Left forelimb (tissue), 1 donor: ENCODE results near the gene COG7.
"Not testable (repeated sequence)": the region's sequence is repeated elsewhere in the genome, so short reads cannot be mapped to it uniquely, and the experiment has no call there.

Experiments used
- DNase-seq: peaks from one replicate; pipeline ENCODE4 v3.0.0-alpha.2; 2018; ENCODE audit warnings: low spot score

The COG7 gene

GRCh38 chr16:23409522-23409921, 43.5 kb downstream of the COG7 start:
- DNase-seq, result no peak

DNA sequence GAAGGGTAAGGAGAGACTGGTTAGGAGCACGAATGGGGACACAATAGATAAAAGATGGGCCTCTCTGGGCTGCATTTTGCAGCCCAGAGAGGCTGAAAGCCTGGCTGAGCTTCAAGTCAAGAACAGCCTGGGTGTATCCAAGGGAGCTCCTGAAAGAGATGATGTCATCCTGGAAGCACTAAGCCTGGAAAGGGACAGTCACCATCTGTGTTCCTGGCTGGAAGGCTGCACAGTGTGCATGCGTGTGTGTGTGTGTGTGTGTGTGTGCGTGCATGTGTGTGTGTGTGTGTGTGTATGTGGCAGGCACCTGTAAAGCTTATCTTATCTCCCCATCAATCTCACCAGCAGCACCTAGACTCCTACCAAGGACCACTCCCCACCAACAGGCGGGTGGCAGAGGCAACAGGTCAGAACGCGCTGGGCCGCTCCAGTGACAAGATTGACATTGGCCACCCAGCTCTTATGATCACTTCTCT, 44.1 kb downstream of the COG7 start:
- DNase-seq, result no peak

DNA sequence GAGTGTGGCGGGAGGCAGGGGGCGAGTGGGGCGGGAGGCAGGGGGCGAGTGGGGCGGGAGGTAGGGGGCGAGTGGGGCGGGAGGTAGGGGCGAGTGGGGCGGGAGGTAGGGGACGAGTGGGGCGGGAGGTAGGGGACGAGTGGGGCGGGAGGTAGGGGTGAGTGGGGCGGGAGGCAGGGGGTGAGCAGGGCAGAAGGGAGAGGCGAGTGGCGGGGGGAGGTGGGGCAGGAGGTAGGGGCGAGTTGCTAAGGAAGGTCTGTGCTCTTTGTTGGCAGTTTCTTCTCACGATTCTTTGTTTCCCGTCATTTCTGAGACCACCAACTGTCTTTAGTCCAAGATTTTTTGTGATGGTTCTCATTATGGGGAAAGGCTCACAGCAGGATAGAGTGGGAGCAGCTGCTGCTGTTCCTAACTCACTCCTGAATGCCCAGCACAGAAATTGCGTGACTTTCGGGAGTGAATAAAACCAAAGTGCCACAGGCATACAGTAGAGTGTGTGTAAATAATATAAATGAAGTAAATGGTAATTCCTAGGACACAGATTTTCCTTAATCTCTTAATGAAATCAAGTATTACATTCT, 44.7 kb downstream of the COG7 start:
- no peak for DNase-seq

DNA sequence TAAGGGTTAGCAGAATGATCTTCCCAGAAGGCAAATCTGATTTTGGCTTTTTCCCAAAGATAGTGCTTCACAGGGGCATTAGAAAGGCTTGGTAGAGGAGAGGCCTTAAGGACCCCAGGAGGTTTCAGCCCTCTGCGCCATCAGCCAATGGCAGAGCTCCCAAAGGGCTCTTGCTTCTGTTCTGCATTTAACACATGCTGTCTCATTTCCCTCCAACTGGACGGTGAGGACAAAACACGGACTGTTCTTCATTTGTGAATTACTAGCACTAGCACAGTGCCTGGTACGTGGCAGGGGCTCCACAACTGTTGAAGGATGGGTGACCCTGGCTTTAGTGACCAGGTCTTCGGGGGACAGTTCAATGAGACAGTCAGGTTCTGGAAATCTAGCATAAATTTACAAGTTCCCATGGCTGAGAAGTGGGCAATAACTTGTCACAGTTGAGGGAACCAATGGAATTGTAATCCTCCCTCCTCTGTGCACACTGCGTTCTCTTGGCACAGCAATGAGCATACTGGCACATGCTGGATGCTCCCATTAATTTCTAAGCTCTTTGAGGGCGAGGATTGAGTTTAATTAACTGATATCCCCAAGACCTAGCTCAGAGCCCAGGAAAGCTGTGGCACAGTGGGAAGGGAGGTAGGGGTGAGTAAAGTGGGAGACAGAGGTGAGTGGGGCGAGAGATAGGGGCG, 45.4 kb downstream of the COG7 start:
- no peak for DNase-seq

DNA sequence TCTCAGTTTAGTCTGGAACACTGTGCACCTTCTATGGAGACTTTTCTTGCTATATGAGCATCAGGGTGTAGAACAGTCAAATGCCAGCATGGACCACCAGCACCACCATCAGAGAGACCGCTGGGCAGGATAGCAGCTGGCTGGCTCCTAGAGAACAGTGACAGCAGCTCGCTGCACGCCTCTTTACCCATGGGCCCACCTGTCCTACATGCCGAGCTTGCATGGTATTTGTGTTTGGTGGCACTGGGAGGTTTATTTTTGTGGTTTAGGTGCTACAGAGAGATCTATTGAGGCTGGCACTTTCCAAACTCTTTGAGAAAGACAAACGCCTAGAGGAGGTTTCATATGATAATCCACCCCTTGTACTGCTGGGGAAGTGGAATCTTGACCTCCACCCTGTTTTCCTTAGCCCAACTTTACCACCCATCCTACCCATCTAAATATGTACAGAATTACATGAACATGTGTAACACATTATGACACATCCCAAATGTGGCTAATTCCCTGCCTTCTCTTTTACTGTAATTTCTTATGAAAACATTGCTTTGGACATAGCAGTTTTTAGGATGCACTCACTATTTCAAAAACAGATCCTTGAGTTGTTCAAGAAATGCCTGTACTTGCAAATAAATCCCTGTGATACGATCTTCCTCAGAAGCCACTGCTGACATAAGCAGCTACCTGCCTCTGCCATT, 46.3 kb downstream of the COG7 start:
- DNase-seq, result no peak

DNA sequence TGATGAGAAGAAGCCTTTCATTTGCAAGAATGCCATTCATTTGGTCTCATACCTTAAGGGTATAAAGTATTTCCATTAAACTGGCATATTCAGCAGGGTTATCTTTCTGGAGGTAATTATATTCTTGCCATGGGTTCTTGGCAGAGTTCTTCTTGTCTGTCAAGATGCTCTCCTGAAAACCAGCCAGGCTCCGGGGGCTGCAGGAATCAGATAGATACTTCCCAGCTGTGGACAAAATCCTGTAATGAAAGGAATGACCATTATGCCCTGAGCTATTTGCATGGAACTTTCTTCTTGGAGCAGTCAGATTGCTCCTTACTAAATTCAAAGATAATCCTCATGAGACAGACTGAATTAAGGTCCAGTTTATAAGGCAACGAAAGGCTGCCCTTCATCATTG, 47.0 kb downstream of the COG7 start:
- DNase-seq, result no peak

DNA sequence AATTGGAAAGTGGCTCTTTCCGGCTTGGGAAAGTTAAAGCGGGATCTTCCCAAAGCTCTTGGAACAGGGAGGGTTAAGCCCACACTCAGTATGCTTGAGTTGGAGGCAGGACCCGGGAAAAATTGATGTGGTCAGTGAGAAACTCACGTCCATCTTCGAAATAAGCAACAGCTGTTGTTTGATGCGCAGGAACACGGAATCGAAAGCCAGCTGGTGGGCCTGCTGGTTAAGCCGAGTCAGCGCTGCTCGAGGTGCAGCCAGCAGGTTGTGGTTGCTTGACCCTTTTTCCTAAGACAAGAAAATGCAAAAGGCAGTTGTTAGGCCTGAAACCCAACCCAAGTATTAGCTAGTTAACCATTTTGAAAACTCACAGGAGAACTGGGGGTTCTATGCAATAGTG, 49.4 kb downstream of the COG7 start:
- no peak for DNase-seq

- no peak for DNase-seq
These were observed 50.9 kb downstream of the COG7 start for GRCh38 chr16:23402100-23402499.

DNA sequence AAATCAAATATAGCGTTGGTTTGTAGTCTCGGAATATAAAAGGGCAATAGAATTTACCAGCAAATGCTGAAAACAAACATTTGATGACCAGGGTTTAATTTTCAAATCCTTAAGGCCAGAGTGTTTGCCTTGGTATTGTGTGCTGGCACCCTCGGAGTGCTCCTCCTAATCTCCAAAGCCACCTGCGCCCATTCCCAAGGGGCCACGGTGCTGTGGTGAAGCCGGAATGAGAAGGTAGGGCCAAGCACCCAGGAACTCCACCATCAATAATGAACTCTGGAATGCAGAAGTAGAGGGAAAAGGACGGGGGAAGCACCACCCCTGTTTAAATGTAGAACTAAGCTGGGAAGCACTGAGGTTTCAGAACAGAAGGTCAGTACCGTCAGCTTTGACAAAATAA, 51.9 kb downstream of the COG7 start:
- no peak for DNase-seq

- DNase-seq, result not testable (repeated sequence)
These were observed 52.5 kb downstream of the COG7 start for GRCh38 chr16:23400447-23400846.

DNA sequence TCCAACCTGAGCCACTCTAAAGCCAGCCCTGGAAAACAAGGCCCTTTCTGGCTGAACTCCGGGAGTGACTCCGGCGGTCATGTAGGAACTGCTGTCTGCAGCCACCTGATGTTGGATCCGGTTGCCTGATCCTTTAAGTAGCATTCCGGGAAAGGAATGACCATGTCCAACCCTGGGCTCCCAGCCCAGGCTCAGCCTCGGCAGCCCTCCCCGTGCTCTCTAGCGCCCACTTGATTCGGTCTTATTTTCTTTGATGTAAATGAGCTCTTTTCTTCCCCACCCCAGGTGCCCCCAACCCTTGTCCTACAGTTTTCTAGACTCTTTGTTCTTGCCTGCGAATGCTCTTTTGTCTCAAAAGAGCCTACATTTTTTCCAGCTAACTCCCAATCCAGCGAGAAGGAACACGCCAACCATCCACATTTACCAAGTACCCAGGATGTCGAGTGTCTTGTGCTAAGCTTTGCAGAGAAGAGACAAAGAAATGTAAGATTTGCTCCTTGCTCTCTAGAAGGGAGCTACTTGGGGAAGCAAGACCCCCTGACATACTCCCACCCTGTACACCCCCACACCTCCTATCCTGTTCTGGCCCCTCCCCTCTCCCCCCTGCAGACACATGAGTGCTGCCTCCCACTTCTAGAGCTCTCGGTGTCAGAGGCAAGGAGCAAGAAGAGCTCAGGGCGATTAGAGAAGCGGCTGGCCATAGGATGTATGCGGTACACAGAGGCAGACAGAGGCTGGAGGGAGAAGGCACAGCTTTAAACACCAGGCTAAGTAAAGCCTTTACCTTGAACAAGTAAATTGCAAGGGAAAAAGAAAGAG, 53.8 kb downstream of the COG7 start:
- peak; percentile 76 for DNase-seq

DNA sequence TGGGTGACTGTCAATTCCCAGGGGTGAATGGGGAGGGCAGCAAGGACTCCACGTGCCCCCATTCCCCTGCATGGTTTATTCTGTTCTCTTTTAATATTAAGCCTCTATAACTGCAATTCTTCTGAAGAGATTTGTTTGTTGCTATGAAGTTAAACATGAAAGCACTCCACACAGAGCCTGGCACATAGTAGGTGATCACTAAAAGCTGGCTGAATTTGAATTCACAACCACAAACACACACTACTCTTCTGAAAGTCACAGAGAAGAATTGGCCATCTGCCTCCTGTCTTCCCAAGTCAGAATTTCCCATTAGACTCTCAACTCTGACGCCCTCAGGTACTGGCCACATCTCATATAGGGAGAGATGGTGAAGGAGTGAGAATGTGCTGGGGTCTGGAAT, 55.5 kb downstream of the COG7 start:
- no peak for DNase-seq

DNA sequence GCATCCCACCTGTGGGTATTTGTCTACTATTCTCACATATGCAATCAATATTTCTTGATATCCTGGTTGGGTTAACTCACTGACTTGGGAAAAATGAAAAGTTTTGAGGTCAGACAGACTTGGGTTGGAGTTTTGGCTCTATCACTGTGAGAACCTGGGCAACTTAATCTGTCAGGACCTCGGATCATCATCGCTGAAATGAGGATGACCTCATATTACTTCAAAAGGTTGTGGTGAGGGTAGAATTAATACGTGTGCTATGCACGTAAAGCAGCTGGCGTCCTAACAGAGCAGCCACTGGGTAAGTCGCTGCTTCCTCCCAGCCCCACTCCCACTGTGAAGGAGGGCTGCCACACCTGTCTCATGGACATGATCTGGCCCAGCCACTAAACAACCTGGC, 57.3 kb downstream of the COG7 start:
- DNase-seq, result no peak

DNA sequence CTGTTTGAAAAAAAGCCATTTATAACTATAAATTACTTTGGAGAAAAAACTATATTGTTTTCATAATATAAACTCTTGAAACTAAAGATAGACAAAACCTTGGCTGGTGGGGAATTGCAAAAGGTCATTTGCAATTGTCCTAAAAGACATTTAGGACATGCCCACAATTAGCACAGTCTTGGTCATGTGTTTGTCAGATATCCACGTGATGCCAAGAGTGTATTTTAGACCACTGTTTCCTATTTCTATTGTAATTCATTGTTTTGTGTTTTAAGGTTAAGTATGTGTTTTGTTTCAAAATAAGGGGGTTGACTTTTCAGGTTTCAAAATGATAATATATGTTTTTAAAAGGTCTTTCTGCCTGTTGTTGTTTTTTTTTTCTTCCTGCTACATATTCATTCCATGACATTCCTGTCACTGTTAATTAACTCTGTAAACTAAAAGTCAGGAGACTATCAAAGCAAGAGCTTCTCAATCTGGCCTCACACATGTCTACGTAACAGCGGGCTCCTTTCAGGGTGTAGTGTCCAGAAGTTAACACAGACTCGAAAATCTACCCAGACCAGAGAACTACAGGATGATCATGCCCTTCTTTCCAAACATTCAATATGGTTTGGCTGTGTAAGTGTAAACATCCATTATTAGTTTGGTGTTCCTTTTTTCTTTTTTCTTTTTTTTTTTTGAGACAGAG, 58.7 kb downstream of the COG7 start:
- no peak for DNase-seq

GRCh38 chr16:23392223-23392600, 60.8 kb downstream of the COG7 start:
- DNase-seq, result no peak

DNA sequence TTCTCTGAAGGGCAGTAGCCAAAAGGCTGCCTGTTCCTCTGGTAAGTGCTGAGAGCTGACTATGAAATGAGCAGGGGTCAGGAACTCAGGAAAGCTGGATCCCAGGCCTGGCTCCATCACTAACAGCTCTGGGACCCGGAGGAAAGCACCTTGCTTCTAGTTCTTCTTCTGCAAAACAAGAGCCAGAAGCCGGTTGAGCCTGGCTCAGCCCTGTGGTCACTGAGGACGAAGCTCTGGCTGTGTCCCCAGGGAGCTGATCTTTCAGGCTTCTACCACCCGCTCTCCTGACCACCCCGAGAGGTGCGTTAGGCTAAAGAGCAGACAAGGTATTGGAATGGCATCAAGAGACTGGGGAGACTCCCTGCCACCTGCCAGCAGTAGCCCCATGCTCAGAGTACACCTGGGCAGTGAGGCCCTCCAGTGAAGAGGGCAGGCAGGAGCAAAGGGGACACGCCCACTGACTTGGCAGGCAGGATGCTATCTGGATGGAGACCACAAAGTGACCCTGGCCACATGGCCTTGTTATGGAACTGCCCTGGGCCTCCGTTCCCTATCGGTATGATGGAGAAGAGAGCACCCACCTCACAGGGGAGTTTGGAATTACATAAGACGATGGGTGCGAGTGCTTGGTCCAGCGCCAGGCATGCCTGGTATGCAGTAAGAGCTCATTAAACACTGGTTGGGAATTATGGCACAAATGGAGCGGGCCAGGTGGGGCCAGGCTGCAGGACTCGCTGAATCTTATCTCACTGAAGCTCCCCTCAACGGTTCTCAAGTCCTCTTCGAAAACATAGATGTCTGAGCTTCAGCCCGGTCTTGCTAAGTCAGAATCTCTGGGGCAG, 61.4 kb downstream of the COG7 start:
- no peak for DNase-seq

DNA sequence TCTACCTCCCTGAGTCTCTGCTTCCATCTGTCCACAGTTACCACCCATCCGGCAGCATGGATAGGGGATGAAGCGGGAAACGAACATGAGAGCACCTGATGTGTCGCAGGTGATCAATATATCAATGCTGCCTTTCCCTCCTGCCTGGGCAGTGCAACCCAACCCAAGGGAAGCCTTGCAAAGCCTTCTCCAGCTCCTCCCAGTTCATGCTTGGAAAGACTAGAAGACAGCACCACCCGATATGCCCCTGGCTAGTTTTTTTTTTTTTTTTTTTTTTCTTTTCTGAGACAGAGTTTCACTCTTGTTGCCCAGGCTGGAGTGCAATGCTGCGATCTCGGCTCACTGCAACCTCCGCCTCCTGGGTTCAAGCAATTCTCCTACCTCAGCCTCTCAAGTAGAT, 63.1 kb downstream of the COG7 start:
- not testable (repeated sequence) for DNase-seq

- DNase-seq, result no peak
These were observed 63.8 kb downstream of the COG7 start for GRCh38 chr16:23389201-23389600.

- no peak for DNase-seq
These were observed 64.2 kb downstream of the COG7 start for GRCh38 chr16:23388786-23389185.

DNA sequence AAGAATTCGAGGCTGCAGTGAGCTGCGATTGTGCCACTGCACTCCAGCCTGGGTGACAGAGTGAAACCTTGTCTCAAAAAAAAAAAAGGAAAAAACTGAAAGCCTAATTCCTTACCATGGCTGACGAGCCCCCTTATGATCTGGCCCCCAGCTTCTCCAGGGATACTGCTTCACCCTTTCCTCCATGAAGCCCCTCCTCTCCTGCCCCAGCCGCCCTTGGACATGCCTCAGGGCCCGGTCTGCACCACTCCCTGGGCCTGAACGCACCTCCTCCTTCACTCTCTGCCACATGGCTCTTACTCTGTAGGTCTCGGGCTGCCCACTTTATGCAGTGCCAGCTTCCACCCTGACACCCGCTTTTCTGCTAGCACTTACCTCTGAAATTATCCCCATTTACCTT, 65.3 kb downstream of the COG7 start:
- no peak for DNase-seq

DNA sequence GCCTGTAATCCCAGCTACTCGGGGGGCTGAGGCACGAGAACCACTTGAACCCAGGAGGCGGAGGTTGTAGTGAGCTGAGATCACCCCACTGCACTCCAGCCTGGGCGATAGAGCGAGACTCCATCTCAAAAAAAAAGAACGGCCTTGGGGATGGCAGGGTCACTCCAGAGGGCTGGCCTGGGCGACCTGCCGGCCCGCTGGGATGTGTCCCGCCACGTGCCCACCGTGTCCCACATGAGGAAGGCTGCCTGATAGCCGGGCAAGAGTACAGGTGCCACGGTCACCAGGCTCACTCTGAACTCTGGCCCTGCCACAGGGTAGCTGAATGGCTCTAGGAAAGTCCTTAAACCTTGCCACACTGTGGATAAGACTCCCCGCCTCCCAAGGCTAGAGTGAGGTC, 67.5 kb downstream of the COG7 start:
- DNase-seq, result no peak
